KOPT-K1 (cell line): ENCODE measurements around the gene FHAD1.
"Not testable (repeated sequence)": the region's sequence is repeated elsewhere in the genome, so short reads cannot be mapped to it uniquely, and the experiment has no call there.

Experiments
- H3K27ac ChIP-seq: fragments of 200-600 bp; sonication (generic); 2 replicates; pipeline ENCODE4 v1.5.1; 2016; ENCODE audit warnings: antibody characterized with exemption, mild to moderate bottlenecking, low read depth, low read length; ENCODE audit not compliant: poor library complexity, severe bottlenecking
- H3K36me3 ChIP-seq: fragments of 200-600 bp; sonication (generic); 2 replicates; pipeline ENCODE4 v1.5.1; 2017; ENCODE audit warnings: antibody characterized with exemption, mild to moderate bottlenecking, low read length, moderate library complexity; ENCODE audit not compliant: insufficient read depth
- H3K9me3 ChIP-seq: fragments of 200-600 bp; sonication (generic); 2 replicates; pipeline ENCODE4 v1.5.1; 2017; ENCODE audit warnings: antibody characterized with exemption, low read length, mild to moderate bottlenecking; ENCODE audit not compliant: insufficient read depth, poor library complexity, severe bottlenecking

Gene FHAD1

DNA sequence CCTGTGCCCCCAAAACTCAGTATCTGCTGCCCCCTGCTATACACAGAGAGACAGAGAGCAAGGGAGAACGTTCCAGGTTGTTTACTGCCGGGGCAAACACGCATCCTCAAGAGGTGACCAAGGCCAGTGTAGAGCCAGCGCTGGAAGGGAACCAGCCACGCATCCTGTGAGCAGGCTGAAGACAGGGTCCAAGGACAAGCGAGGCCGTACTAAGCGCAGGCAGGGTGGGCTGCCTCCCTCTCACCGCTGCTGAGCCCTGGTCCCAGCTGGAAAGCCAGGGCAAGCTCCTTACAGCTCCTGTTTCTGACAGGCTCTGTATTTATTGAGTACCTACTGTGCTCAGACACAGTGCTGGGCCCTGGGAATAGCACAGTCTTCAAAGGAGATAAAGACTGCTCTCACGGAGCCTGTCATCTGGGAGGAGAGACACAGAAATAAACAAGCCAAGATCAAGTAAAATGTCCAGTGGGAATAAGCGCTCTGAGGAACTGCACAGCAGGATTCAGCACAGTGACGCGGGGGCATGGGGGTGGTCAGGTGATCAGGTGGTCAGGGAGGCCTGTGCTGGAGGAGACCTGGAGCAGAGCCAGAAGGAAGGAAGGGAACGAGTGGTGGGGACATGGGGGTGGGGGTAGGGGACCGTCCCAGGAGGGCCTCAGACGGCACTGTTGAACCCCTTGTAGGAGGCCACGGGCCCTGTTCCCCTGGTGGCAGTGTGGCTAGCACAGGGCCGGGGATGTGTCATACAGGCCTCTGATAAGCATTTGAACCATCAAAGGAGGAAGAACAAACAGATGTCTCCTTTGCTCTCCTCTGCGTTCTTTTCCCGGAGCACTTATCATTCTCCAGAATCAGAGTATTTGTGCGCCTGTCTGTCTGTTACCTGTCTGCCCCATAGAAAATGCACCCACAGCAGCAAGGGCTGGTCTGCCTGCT lies 124.9 kb downstream of the FHAD1 start:
- Histone ChIP-seq H3K27ac (no peak overlapping the region), H3K36me3 (no peaks in the 10 kb centered on the region)

DNA sequence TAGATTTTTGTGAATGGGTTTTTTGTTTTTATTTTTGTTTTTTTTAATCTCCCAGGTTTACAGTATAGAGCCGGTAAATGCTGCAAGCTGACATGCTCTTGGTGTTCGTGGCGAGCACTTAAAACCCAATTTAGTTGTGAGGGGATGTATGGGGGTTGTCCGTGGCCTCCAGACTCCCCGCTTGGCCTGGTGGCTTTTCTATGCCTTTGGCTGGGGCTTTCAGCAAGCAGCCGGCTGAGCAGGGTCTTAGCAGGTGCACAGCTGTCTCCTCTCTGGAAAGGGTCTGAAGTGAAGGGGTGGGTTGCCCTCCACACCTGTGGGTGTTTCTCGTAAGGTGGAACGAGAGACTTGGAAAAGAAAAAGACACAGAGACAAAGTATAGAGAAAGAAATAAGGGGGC lies 131.7 kb downstream of the FHAD1 start:
- Histone ChIP-seq H3K9me3 (no peaks in the 10 kb centered on the region), H3K36me3 (no peaks in the 10 kb centered on the region), H3K27ac (no peak overlapping the region)

More for the DNA sequence above, 124.9 kb downstream of the FHAD1 start:
- no peaks in the 10 kb centered on the region for H3K9me3 ChIP-seq

DNA sequence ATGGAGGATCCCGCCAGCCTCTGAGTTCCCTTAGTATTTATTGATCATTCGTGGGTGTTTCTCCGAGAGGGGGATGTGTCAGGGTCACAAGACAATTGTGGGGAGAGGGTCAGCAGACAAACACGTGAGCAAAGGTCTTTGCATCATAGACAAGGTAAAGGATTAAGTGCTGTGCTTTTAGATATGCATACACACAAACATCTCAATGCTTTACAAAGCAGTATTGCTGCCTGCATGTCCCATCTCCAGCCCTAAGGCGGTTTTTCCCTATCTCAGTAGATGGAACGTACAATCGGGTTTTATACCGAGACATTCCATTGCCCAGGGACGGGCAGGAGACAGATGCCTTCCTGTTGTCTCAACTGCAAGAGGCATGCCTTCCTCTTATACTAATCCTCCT lies 132.1 kb downstream of the FHAD1 start:
- not testable (repeated sequence) for H3K27ac ChIP-seq, H3K9me3 ChIP-seq, H3K36me3 ChIP-seq

DNA sequence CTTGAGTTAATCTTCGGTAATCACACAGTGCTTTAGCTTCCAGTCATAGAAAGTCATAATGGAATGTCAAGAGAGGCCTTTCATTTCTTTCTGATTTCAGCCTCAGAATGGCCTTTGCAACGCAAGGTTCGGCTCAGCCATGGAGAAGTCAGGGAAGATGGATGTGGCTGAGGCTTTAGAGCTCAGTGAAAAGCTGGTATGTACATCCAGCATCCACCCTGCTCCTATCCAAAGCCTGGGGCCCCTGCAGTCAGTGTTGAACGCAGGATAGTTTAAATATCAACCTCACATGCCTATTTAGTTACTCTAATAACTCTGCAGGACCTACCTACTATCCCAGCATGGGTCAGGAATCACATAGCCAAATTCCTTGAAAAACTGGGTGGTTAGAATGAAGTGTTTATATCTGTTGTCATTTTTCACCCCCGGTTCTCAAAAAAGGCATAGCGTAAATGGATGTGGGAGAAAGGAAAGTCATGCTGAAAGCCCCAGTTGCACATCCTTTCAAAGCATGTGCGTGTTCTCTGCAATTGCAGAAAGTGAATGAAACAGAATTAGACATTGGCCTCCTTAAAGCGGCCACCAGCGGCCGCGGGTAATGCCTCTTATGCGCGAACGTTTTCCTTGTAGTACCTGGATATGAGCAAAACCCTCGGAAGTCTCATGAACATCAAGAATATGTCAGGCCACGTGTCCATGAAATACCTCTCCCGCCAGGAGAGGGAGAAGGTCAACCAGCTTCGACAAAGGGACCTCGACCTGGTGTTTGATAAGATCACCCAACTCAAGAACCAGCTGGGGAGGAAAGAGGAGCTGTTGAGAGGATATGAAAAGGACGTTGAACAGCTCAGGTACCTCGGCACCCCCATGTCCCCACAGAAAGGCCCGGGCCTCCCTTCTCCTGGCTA lies 133.8 kb downstream of the FHAD1 start:
- no peak overlapping the region for H3K27ac ChIP-seq
- H3K9me3 ChIP-seq = no peaks in the 10 kb centered on the region
- no peaks in the 10 kb centered on the region for H3K36me3 ChIP-seq

DNA sequence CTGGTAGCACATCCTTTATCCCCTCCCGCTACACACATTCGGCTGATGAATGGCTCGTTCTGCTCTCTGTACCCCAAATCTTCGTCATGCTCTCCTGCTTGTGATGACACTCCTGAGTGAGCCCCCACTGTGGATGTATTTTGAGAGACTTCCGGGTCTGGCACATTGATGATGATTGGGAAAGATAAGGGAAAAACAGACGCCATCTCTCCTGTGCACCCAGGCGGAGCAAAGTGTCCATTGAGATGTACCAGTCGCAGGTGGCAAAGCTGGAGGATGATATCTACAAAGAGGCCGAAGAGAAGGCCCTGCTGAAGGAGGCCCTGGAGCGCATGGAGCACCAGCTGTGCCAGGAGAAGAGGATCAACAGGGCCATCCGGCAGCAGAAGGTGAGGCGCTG lies 134.8 kb downstream of the FHAD1 start:
- no peaks in the 10 kb centered on the region for H3K36me3 ChIP-seq
- no peak overlapping the region for H3K27ac ChIP-seq
- no peaks in the 10 kb centered on the region for H3K9me3 ChIP-seq

DNA sequence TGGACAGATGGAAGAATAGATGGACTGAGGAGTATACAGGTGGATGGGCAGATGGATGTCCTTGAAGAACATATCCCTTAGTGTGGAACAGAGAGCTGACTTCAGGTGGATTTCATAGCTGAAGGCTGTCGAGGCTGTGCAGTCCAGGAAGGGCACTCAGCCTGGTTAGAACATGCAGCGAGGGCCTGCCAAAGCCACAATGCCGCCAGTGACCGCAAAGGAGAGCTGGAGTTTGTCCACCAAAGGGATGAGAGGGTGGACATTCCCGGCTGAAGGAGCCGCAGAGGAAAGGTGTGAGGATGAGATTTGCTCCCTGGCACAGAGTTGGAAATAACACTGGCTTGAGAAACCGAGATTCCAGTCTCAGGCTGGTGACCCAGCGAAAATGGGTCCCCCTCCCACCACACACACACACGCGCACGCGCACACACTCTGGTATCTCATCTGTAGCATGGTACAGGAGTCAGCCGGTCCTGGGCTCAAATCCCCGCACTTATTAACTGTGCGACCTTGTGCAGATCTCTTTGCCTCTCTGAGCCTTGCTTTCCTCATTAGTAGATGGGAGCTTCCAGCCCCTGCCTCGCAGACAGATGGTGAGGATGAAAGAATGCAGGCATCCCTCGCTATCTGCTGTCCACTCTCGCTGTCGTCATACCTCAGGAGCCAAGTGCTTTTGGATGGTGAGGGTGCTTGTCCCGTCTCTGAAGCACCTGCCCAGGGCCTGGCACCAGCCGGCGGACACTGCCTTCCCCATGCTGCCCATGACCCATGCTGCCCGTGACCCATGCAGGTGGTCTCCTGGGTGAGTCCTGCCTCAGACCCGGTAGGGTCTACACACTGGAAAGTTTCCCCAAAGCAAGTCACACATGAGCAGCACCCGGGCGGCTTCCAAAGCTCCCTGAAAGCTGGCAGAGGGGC lies 135.8 kb downstream of the FHAD1 start:
- H3K9me3 ChIP-seq = no peaks in the 10 kb centered on the region
- no peaks in the 10 kb centered on the region for H3K36me3 ChIP-seq
- H3K27ac ChIP-seq = no peak overlapping the region

DNA sequence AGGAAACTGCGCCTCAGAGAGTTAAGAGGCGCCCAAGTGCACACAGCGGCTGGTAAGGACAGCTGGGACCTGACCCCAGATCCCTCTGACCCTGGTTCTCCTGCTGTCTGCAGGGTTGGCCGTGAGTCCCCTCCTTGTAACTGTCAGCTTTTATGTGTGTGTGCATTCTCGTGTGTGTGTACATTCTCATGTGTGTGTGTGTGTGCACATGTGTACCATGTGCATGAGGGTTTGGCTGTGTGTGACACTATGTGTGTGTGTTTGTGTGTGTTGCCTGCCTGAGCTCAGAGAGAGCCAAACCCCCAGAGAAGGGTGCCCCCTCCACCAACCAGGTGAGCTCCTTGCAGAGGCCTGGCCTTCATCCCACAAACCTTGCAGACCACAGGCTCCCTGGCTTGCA lies 136.8 kb downstream of the FHAD1 start:
- Histone ChIP-seq H3K27ac (no peak overlapping the region), H3K9me3 (no peaks in the 10 kb centered on the region), H3K36me3 (no peaks in the 10 kb centered on the region)

DNA sequence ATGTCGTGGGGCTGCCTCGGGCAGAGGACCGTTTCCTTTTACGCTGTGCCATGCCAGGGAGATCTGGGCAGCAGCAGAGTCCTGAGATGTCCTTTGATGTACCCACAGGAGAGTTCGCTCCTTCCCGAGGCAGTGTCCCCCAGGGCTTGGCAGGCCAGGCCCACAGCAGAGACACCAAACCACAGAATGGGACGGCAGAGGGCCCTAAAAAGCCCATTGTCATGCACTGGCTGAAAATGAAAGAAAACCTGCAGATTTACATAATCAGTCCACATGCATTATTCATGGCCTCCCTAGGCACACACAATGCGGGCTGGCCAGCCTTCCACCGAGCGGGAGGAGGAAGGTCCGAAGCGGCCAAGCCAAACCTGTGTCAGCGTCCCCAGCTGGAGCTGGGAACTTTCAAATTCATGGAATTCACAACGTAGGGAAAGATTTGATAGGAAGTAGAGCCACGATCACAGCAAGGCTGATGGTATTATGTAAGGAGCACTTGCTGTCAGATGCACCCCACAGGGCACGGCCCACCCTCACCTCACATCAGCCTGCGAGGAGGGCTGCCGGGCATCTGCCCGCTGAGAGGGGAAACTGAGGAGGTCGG lies 137.4 kb downstream of the FHAD1 start:
- H3K36me3 ChIP-seq = no peaks in the 10 kb centered on the region
- no peak overlapping the region for H3K27ac ChIP-seq
- H3K9me3 ChIP-seq = no peaks in the 10 kb centered on the region

DNA sequence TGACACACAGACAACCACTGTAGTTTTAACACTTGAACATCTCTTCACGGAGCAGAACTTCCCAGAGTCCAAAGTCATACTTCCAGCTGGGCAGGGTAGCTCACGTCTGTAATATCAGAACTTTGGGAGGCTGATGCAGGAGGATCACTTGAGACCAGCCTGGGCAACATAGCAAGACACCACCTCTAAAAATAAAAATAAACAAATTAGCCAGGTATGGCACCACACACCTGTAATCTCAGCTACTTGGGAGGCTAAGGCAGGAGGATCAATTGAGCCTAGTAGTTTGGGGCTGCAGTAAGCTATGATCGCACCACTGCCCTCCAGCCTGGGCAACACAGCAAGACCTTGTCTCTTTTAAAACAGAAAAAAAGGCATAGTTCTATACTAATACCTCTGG lies 138.4 kb downstream of the FHAD1 start:
- Histone ChIP-seq H3K9me3 (no peaks in the 10 kb centered on the region), H3K36me3 (no peaks in the 10 kb centered on the region), H3K27ac (no peak overlapping the region)

DNA sequence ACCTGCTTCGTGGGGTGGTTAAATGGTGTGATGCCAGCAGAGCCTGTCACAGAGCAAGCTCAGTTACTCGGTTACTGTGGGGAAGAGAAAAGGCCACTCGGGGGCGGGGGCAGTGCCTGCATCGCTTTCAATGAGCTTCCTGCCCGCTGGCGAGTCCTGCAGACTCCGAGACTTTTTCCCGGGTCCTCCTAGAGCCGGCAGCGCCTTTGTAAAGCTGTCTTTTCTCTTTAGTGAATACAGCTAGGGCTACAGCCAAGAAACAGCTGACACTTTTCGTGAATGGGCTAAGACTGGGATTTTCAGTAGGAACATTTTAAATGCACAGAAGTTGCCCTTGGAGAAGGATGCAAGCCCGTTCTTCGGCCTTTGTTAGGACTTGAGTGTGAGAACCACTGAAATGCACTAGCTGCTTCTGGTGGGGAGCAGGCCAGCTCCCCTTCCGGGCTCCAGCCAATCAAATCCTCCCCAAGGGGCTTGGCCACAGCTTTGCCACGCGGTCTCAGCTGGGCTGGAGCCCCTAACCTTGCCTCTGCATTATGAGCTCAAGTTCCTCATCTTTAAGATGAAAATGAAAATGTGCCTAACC lies 139.2 kb downstream of the FHAD1 start:
- no peak overlapping the region for H3K27ac ChIP-seq
- no peaks in the 10 kb centered on the region for H3K36me3 ChIP-seq
- H3K9me3 ChIP-seq = no peaks in the 10 kb centered on the region

DNA sequence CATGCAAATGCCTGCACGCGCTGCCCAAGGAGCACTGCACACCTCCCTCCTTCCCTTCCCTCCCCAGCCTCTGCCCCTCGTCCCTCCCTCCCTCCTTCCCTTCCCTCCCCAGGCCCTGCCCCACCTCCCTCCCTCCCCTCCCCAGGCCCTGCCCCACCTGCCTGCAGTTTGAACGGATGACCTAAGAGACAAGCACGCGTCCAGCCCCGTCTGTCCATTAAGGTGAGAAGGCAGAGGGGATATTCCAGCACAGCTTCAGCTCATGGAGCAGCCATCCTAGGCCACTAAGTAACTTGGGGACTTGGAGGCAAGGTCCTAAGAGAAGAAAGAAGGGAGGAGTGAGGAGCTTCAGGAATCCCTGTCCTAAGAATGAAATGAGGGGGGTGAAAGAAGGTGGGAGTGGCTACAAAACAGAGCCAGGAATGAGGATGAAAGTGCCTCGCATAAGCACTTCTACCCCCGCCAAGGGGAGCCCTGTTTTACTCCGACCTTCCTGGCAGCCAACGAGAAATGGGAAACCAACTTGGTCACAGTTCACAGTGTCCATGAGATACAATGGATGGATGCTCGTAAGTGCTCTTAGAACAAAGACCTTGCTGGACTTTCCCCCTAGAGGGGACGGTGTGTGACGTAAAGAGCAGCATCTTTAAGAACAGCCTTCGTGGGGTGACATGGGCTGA lies 141.3 kb downstream of the FHAD1 start:
- no peaks in the 10 kb centered on the region for H3K9me3 ChIP-seq
- no peaks in the 10 kb centered on the region for H3K36me3 ChIP-seq
- no peak overlapping the region for H3K27ac ChIP-seq

DNA sequence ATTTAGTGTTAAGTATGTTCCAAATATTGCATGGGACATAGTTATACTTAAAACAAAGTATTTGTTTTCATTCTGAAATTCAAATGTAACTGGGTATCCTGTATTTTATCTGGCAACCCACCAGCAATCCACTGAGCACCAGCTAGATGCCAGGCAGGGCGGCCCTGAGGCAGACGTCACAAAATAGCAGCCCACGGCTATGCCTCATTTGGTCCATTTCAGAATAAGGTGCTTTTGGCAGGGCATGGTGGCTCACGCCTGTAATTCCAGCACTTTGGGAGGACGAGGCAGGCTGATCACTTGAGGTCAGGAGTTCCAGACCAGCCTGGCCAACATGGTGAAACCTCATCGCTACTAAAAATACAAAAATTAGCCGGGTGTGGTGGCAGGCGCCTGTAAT lies 142.8 kb downstream of the FHAD1 start:
- not testable (repeated sequence) for H3K27ac ChIP-seq, H3K9me3 ChIP-seq, H3K36me3 ChIP-seq

DNA sequence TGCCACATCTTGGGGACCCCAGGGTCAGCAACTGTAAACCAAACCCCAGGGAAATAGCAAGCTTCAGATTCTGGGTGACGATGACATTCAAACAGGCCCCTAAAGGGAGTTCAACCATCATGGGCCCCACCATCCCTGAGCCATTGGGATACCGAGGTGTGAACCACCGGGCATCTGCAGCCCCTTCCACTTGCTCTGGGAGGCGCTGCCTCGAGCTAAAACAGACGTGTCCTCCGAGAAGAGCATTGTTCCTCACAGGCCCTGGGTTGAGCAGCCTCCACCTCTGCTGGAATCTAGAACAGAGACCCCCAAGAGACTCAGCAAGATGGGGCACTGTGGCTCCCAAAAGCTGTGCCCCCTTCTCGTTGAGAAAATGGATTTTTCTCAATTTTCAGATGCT lies 143.6 kb downstream of the FHAD1 start:
- no peaks in the 10 kb centered on the region for H3K9me3 ChIP-seq
- H3K27ac ChIP-seq = no peak overlapping the region
- no peaks in the 10 kb centered on the region for H3K36me3 ChIP-seq

DNA sequence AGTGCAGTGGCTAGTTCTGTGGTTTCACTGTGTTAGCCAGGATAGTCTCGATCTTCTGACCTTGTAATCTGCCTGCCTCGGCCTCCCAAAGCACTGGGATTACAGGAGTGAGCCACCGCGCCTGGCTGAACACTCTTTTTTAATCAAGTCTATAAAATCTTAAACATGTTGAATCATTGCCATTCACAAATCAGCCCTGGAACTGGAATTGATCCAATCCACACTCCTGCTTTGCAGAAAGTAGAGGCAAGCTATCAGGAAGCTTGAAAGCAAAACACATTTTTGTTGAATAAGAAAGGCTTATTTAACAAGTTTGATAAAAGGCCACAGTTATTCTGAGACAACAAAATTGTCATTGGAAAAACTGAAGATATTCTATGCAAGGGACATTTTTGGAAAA lies 144.3 kb downstream of the FHAD1 start:
- Histone ChIP-seq H3K9me3 (no peaks in the 10 kb centered on the region), H3K27ac (no peak overlapping the region), H3K36me3 (no peaks in the 10 kb centered on the region)
